Body of pancreas (tissue), 4 donors: Measurements from ENCODE around the gene TMTC4. TPM values are rescaled to one million over a fixed set of nuclear protein-coding genes. Genes with fewer than 3 reads are reported as not detected.

Experiments
- ATAC-seq: fragments of 150-250 bp; one replicate; pipeline ENCODE4 v1.9.1; 2016
- DNase-seq, 4 donors: peaks; one replicate each; pipeline ENCODE4 v3.0.0-alpha.2; 2019
- H3K27ac ChIP-seq, 4 donors: fragments of 200-600 bp; sonication (generic); 1 replicate in 3 of 4; 2 replicates in 1 of 4; pipeline versions ENCODE4 v1.5.1 to v1.6.1; 2016 to 2019; ENCODE audit warnings: mild to moderate bottlenecking in 1 of 4, mixed read lengths in 1 of 4, moderate library complexity in 1 of 4
- H3K27me3 ChIP-seq, 2 donors: fragments of 200-600 bp; sonication (generic); one replicate each; pipeline ENCODE4 v1.6.0; 2016; ENCODE audit warnings: mild to moderate bottlenecking in 1 of 2
- H3K36me3 ChIP-seq, 2 donors: fragments of 200-600 bp; sonication (generic); replicated peaks in 1 of 2; 2 replicates each; pipeline ENCODE4 v1.5.1; 2016; ENCODE audit warnings: low read depth in 2 of 2; ENCODE audit not compliant: insufficient read depth in 1 of 2
- H3K4me1 ChIP-seq: fragments of 200-600 bp; sonication (generic); one replicate; pipeline ENCODE4 v1.6.0; 2016
- H3K4me3 ChIP-seq, 2 donors: fragments of 200-600 bp; sonication (generic); 1 replicate in 1 of 2; 2 replicates in 1 of 2; pipeline ENCODE4 v1.5.1; 2016 to 2019
- H3K9me3 ChIP-seq, 3 donors: fragments of 200-600 bp; sonication (generic); 1 replicate in 2 of 3; 2 replicates in 1 of 3; pipeline ENCODE4 v1.5.1; 2016
- POLR2A ChIP-seq, 3 donors: fragments of 450-650 bp; IDR thresholded peaks; one replicate each; pipeline ENCODE4 v1.6.1; 2016; ENCODE audit warnings: antibody characterized with exemption in 3 of 3, mild to moderate bottlenecking in 2 of 3
- WGBS, 2 donors: methylation state at CpG; one replicate each; pipeline ENCODE4 v1.1.5; 2017; 5-methylcytosine and 5-hydroxymethylcytosine counted together
- intact Hi-C: fragments of 100-400 bp; cut with DNase I; formaldehyde crosslinking; loops from one replicate; pipeline ENCODE4 v1.15.1; 2023
- total RNA-seq, 2 donors: library from RNA; depleted of rRNA; stranded (reverse); fragments of >200 nt; gene quantifications; one replicate each; pipeline ENCODE4 v1.1.0, GENCODE V29; 2016
- TF ChIP-seq, protein P1 (sequence below), 7 experiments: fragments of 450-650 bp in 4 of 7; fragments of 200-600 bp in 3 of 7; sonication (generic) in 3 of 7; IDR thresholded peaks; one replicate each; pipeline ENCODE4 v1.5.1; 2016 to 2019; ENCODE audit warnings: antibody characterized with exemption in 7 of 7

Gene TMTC4
- total RNA-seq, 2 donors from 2014 or later: 18.5 to 27.5 TPM

DNA sequence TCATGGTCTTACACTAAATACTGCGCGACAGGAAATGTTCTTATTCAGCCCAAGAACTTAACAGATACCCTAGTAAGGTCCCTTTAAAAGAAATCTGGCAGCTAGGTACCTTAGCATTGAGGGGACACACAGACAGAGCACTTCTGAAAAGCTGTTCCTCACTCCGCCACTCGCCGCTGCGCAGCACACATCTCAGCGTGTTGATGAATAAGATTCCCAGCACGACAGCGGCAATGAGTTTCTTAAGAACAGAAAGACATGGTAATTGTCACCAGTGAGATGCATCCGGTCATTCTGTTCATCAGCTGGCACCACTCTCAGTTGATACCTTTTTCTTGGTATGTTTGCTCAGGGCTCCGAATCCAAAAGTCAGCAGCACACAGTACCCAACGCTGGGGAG, 39.9 kb downstream of the TMTC4 start:
- 84 to 93% methylated on average over 12 of the region's 12 CpGs for WGBS, 2 donors

DNA sequence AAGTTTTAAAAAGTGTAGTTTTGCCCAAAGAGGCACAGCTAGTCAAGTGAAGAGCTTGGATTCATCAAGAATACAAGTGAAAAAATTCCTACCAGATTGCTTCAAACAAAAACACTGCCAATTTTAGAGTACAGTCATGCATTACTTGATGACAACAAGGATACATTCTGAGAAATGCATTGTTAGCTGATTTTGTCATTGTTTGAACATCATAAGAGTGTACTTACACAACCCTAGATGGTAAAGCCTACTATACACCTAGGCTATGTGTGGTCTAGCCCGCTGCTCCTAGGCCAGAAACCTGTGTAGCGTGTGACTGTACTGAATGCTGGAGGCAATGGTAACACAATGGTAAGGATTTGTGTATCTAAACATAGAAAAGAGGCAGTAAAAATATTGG, 41.1 kb downstream of the TMTC4 start:
- DNase-seq: no peak
- WGBS, 2 donors: 44 to 92% methylated on average over 2 of the region's 2 CpGs

More for the DNA sequence above, 39.9 kb downstream of the TMTC4 start:
- H3K27me3 ChIP-seq: no peaks in the 10 kb centered on the region
- intact Hi-C loops: no loop called here
- no peak overlapping the region for H3K27ac ChIP-seq
- no peak for TF ChIP-seq POLR2A (IDR thresholded peaks at IDR 0.05)
- TF ChIP-seq, protein P1, sequence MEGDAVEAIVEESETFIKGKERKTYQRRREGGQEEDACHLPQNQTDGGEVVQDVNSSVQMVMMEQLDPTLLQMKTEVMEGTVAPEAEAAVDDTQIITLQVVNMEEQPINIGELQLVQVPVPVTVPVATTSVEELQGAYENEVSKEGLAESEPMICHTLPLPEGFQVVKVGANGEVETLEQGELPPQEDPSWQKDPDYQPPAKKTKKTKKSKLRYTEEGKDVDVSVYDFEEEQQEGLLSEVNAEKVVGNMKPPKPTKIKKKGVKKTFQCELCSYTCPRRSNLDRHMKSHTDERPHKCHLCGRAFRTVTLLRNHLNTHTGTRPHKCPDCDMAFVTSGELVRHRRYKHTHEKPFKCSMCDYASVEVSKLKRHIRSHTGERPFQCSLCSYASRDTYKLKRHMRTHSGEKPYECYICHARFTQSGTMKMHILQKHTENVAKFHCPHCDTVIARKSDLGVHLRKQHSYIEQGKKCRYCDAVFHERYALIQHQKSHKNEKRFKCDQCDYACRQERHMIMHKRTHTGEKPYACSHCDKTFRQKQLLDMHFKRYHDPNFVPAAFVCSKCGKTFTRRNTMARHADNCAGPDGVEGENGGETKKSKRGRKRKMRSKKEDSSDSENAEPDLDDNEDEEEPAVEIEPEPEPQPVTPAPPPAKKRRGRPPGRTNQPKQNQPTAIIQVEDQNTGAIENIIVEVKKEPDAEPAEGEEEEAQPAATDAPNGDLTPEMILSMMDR (IDR thresholded peaks at IDR 0.05): no peak
- ATAC-seq (no peak), DNase-seq (no peak)
- no peaks in the 10 kb centered on the region for H3K4me1 ChIP-seq
- no peak overlapping the region for H3K4me3 ChIP-seq
- H3K9me3 ChIP-seq: no peaks in the 10 kb centered on the region
- peaks cover 0 to 14% of the 10 kb centered on the region in 2 donors for H3K36me3 ChIP-seq

DNA sequence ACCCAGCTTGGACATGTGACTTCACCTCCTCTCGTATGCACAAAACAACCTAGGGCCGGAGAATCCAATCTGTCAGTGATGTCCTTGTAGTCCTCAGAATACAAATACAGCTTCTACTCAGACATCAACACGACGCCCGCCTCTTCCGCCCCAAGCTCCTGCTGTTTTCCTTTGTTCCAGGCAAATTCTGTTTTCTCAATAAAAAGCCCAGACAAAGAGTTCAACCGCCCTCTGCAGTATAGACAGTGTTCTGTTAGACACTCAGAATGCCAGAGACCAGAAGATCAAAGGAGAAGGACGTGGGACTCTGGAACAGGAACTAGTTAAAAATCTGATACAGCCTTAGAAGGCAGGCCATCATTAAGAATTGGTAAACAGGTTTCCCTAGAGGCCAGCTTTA, 44.0 kb downstream of the TMTC4 start:
- DNase-seq: no peak

More for the DNA sequence above, 41.1 kb downstream of the TMTC4 start:
- Histone ChIP-seq H3K36me3 (peaks cover 0 to 14% of the 10 kb centered on the region in 2 donors), H3K27me3 (no peaks in the 10 kb centered on the region), H3K27ac (no peak overlapping the region), H3K4me1 (no peaks in the 10 kb centered on the region), H3K9me3 (no peaks in the 10 kb centered on the region), H3K4me3 (no peak overlapping the region)
- no peak for ATAC-seq
- TF ChIP-seq POLR2A (IDR thresholded peaks at IDR 0.05): no peak
- TF ChIP-seq, protein P1 (IDR thresholded peaks at IDR 0.05): no peak
- intact Hi-C loops: no loop called here

DNA sequence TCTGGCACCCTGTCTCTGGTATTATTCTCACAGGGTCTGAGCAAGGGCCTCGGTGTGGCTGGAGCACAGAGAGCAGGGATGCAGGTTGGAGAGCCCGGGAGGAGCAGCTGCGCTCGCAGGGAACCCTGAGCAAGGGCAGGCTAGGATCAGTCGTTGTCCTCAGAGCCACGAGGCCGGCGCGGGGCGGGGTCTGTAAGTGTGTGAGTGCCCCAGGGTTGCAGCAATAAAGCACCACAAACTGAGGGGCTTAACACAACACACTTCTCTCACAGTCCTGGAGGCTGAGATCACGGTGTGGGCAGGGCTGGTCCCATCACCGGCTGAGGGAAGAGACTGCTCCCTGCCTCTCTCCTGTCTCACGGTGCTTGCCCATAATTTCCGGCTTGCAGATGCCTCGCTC, 47.5 kb downstream of the TMTC4 start:
- Histone ChIP-seq H3K36me3 (peaks cover 6 to 8% of the 10 kb centered on the region in 2 donors), H3K9me3 (no peaks in the 10 kb centered on the region), H3K27ac (no peak overlapping the region), H3K4me3 (no peak overlapping the region), H3K27me3 (no peaks in the 10 kb centered on the region), H3K4me1 (no peaks in the 10 kb centered on the region)
- no peak for DNase-seq
- WGBS, 2 donors: 91 to 97% methylated on average over 14 to 15 of the region's 15 CpGs
- TF ChIP-seq, protein P1 (IDR thresholded peaks at IDR 0.05): no peak
- no peak for TF ChIP-seq POLR2A (IDR thresholded peaks at IDR 0.05)
- intact Hi-C loops: no loop called here
- no peak for ATAC-seq

More for the DNA sequence above, 44.0 kb downstream of the TMTC4 start:
- TF ChIP-seq, protein P1 (IDR thresholded peaks at IDR 0.05): no peak
- no peak for TF ChIP-seq POLR2A (IDR thresholded peaks at IDR 0.05)
- Histone ChIP-seq H3K4me3 (no peak overlapping the region), H3K27me3 (no peaks in the 10 kb centered on the region), H3K27ac (no peak overlapping the region), H3K9me3 (no peaks in the 10 kb centered on the region), H3K4me1 (no peaks in the 10 kb centered on the region), H3K36me3 (peaks cover 6 to 7% of the 10 kb centered on the region in 2 donors)
- WGBS, 2 donors: 86% methylated on average over 8 of the region's 8 CpGs
- intact Hi-C loops: no loop called here
- ATAC-seq: no peak

DNA sequence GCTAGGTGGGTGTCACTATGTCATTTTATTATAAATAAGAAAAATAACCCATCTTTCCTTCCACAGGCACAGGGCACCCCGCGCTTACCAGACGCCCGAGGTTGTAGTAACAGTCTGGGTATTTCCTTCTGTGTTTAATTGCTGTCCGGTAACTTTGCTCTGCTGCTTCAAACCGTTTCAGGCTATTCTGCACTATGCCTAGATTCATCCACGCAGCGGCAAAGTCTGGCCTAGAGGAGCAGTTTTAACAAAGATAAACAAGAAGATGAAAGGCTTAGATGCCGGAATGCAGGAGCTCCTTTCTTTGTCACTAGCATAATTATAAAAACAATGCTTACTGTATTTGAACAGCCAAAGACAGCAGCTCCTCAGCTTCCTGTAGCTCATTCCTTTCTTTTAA, 49.1 kb downstream of the TMTC4 start:
- no peak for TF ChIP-seq POLR2A (IDR thresholded peaks at IDR 0.05)
- TF ChIP-seq, protein P1 (IDR thresholded peaks at IDR 0.05): no peak
- Histone ChIP-seq H3K9me3 (no peaks in the 10 kb centered on the region), H3K4me1 (no peaks in the 10 kb centered on the region), H3K27me3 (no peaks in the 10 kb centered on the region), H3K27ac (no peak overlapping the region), H3K4me3 (no peak overlapping the region), H3K36me3 (peaks cover 6 to 7% of the 10 kb centered on the region in 2 donors)
- DNase-seq (no peak), ATAC-seq (no peak)
- intact Hi-C loops: no loop called here
- WGBS, 2 donors: 87 to 89% methylated on average over 9 of the region's 9 CpGs
